ENCODE measurements around the gene ZNF446.

DNA sequence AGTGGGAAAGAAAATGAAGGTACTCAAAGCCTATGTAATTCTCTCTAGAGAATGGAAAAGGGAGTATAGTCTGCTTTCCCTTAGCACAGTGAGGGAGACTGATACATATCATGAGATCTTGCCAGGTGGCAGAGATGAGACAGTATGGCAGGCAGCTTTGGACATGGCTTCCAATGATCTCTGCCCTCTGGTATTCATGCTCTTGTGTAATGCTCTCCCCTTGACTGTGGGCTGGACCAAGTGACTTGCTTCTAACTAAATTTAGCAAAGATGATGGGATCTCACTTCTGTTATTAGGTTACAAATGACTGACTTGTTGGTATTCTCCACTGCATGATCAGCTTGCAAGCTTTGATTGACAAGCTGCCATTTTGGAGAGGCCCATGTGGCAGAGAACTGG is 46.4 kb upstream of the ZNF446 start:
- TF ChIP-seq, protein P1, sequence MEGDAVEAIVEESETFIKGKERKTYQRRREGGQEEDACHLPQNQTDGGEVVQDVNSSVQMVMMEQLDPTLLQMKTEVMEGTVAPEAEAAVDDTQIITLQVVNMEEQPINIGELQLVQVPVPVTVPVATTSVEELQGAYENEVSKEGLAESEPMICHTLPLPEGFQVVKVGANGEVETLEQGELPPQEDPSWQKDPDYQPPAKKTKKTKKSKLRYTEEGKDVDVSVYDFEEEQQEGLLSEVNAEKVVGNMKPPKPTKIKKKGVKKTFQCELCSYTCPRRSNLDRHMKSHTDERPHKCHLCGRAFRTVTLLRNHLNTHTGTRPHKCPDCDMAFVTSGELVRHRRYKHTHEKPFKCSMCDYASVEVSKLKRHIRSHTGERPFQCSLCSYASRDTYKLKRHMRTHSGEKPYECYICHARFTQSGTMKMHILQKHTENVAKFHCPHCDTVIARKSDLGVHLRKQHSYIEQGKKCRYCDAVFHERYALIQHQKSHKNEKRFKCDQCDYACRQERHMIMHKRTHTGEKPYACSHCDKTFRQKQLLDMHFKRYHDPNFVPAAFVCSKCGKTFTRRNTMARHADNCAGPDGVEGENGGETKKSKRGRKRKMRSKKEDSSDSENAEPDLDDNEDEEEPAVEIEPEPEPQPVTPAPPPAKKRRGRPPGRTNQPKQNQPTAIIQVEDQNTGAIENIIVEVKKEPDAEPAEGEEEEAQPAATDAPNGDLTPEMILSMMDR (conservative IDR thresholded peaks at IDR 0.05; ENCODE audit: low read depth, low read length) = no peak
- TF ChIP-seq EZH2phosphoT487 (IDR thresholded peaks at IDR 0.05; ENCODE audit: borderline replicate concordance, low read length) (no peak), EZH2 (IDR thresholded peaks at IDR 0.05; ENCODE audit: low read length, unreplicated experiment) (no peak)
